ENCODE data around the gene OLFML2A. TPM values are rescaled to one million over a fixed set of nuclear protein-coding genes. Genes with fewer than 3 reads are reported as not detected.

Gene OLFML2A
- polyA plus RNA-seq, 2 of the 4 experiments (the other 2 are of a cell fraction): 8.2 to 14.5 TPM

- ChIA-PET POLR2A (interaction anchor here (0.8 to 2.1 kb wide), 8 partner anchors 8 to 120 kb away, joined by 3 to 12 read pairs (median 5); partner anchors contain the start of genes ARPC5L, NR6A1, RPL35 and WDR38), CTCF (interaction anchor here (0.5 to 37.7 kb wide), 4 partner anchors 21 to 596 kb away, joined by 3 to 2512 read pairs (median 394); partner anchors contain the start of genes ARPC5L, RPL35 and WDR38)
- peak; percentile 2 to 4; a peak in 1 of 6 replicates for ATAC-seq
- TF ChIP-seq ZC3H11A (IDR thresholded peaks at IDR 0.05): no peak
- no peak for TF ChIP-seq SREBF2 (IDR thresholded peaks at IDR 0.05)
- no peak for TF ChIP-seq ATOH8 (CRISPR knock-in tag; IDR thresholded peaks at IDR 0.05; ENCODE audit: low read depth)
- no peak for TF ChIP-seq MAX (IDR thresholded peaks at IDR 0.05)
- no peak for TF ChIP-seq POLR2AphosphoS2 (conservative IDR thresholded peaks at IDR 0.05; ENCODE audit: low read length)
- peak; percentile 87 for TF ChIP-seq KDM1A (IDR thresholded peaks at IDR 0.05; ENCODE audit: low read depth)
- no peak for TF ChIP-seq RNF2 (IDR thresholded peaks at IDR 0.05; ENCODE audit: borderline replicate concordance, low read depth)
- no peak for TF ChIP-seq ESRRA (IDR thresholded peaks at IDR 0.05; ENCODE audit: borderline replicate concordance, low read length)
- no peak for TF ChIP-seq KDM5A (IDR thresholded peaks at IDR 0.05)
- no peak for TF ChIP-seq HOXB13 (CRISPR knock-in tag; IDR thresholded peaks at IDR 0.05; ENCODE audit: low read depth)
- no peak for TF ChIP-seq TP53 (CRISPR knock-in tag; IDR thresholded peaks at IDR 0.05)
- peak in 1 of 2 experiments; percentile 24; a peak in 1 of 5 replicates for TF ChIP-seq JUN (IDR thresholded peaks at IDR 0.05)
- TF ChIP-seq ZFP36 (IDR thresholded peaks at IDR 0.05; ENCODE audit: borderline replicate concordance, partially characterized antibody): peak; percentile 95
- no peak for TF ChIP-seq HOXA7 (CRISPR knock-in tag; IDR thresholded peaks at IDR 0.05)
- no peak for TF ChIP-seq CBX8 (IDR thresholded peaks at IDR 0.05)
- TF ChIP-seq HOXB5 (CRISPR knock-in tag; IDR thresholded peaks at IDR 0.05): no peak
- peak; percentile 65; the same call in 1 of the 2 replicates for TF ChIP-seq HDAC2 (IDR thresholded peaks at IDR 0.05)
- TF ChIP-seq HEYL (CRISPR knock-in tag; IDR thresholded peaks at IDR 0.05): no peak
- no peak for TF ChIP-seq FOSL2 (IDR thresholded peaks at IDR 0.05)
- TF ChIP-seq FOSL2 (CRISPR knock-in tag; IDR thresholded peaks at IDR 0.05): no peak
- Histone ChIP-seq H3K9me3 (no peaks in the 10 kb centered on the region), H3K27ac (peak overlapping the region; percentile 61 to 79), H3K4me3 (0 out of 3 replicates have a peak overlapping the region, but pooled peaks have one; percentile 4), H3K4me2 (peak overlapping the region; percentile 59), H3K4me1 (peaks cover 58% of the 10 kb centered on the region)
- WGBS (ENCODE audit: missing lambda C conversion rate): 69% methylated on average over 11 of the region's 11 CpGs
- no peak for FAIRE-seq
- no peak for DNase-seq (ENCODE audit: low read depth in 1 of 2, low spot score in 1 of 2)
Measured at GRCh38 chr9:124778575-124779367, 1.8 kb downstream of the OLFML2A start.

- 3% methylated on average over 6 of the region's 6 CpGs for WGBS (ENCODE audit: missing lambda C conversion rate)
- DNase-seq (ENCODE audit: low read depth in 1 of 2, low spot score in 1 of 2) (peak; percentile 88 to 89), ATAC-seq (peak; percentile 60 to 75), FAIRE-seq (no peak)
- Histone ChIP-seq H3K4me2 (peak overlapping the region; percentile 59), H3K27ac (peak overlapping the region; percentile 61 to 79), H3K4me3 (0 out of 3 replicates have a peak overlapping the region, but pooled peaks have one; percentile 4), H3K9me3 (no peaks in the 10 kb centered on the region), H3K4me1 (peaks cover 57% of the 10 kb centered on the region)
- ChIA-PET POLR2A (interaction anchor here (0.7 to 1.4 kb wide), 9 partner anchors 9 to 121 kb away, joined by 3 to 7 read pairs (median 4); partner anchors contain the start of genes ARPC5L, NR6A1 and RPL35), CTCF (interaction anchor here (0.9 to 37.7 kb wide), 5 partner anchors 7 to 595 kb away, joined by 3 to 2512 read pairs (median 21); partner anchors contain the start of genes ARPC5L, NR6A1, RPL35 and WDR38)
- no peak for TF ChIP-seq KDM1A (IDR thresholded peaks at IDR 0.05; ENCODE audit: low read depth)
- no peak for TF ChIP-seq HOXA7 (CRISPR knock-in tag; IDR thresholded peaks at IDR 0.05)
- TF ChIP-seq FOXS1 (CRISPR knock-in tag; IDR thresholded peaks at IDR 0.05): no peak
- TF ChIP-seq JUN (IDR thresholded peaks at IDR 0.05): 0 out of 5 replicates have a peak, but pooled peaks of 1 of the 2 experiments have one; percentile 30
- TF ChIP-seq MAX (IDR thresholded peaks at IDR 0.05): peak; percentile 61; the same call in 1 of the 2 replicates
- TF ChIP-seq POLR2A (IDR thresholded peaks at IDR 0.05; ENCODE audit: low read length): no peak
- TF ChIP-seq GATA3 (IDR thresholded peaks at IDR 0.05; ENCODE audit: borderline replicate concordance): peak; percentile 68
- TF ChIP-seq REST (IDR thresholded peaks at IDR 0.05): no peak
- no peak for TF ChIP-seq NFE2L2 (conservative IDR thresholded peaks at IDR 0.05; ENCODE audit: low read length)
- no peak for TF ChIP-seq MAZ (IDR thresholded peaks at IDR 0.05; ENCODE audit: borderline replicate concordance, low read depth, low read length)
- peak; percentile 44 for TF ChIP-seq FOSL2 (IDR thresholded peaks at IDR 0.05)
- TF ChIP-seq FOSL2 (CRISPR knock-in tag; IDR thresholded peaks at IDR 0.05): peak; percentile 84
- peak; percentile 40; the same call in 1 of the 2 replicates for TF ChIP-seq JUNB (IDR thresholded peaks at IDR 0.05)
Measured at GRCh38 chr9:124779368-124780059, 2.6 kb downstream of the OLFML2A start.

All from A549 (cell line).